HCT116 (cell line): Measurements from ENCODE around the gene MCAM. TPM values are rescaled to one million over a fixed set of nuclear protein-coding genes. Genes with fewer than 3 reads are reported as not detected.

Source experiments
- ATAC-seq: fragments of 200-7000 bp; cut with Tn5 transposase; 2 replicates; pipeline ENCODE4 v1.9.1; 2020; ENCODE audit warnings: mild to moderate bottlenecking, moderate library complexity
- BruUV-seq: library from RNA; stranded (reverse); fragments of 400-500 nt; replicated peaks from 2 replicates; lab custom pipeline; 2021; lab: Mats Ljungman, UMichigan
- CTCF ChIA-PET: fragments of 300-600 bp; sonication (Branson Sonifier 250); formaldehyde crosslinking; loops from one replicate; lab custom pipeline; 2021; ENCODE audit warnings: antibody characterized with exemption; lab: Charles Lee
- POLR2A ChIA-PET: fragments of 300-600, 350-600 bp; sonication (Branson Sonifier 250); formaldehyde crosslinking; loops from one replicate; lab custom pipeline; 2021; ENCODE audit warnings: antibody characterized with exemption; lab: Charles Lee
- RAD21 ChIA-PET, 2 experiments: fragments of 300-600 bp; sonication (Branson Sonifier 250); formaldehyde crosslinking; loops; one replicate each; lab custom pipeline; 2023; ENCODE audit warnings: low total read pairs in 2 of 2; ENCODE audit not compliant: uncharacterized antibody in 2 of 2, unreplicated experiment in 2 of 2, low non-redundant PET in 1 of 2; lab: Charles Lee
- DNase-seq: peaks from one replicate; pipeline ENCODE4 v3.0.0-alpha.2; 2010; ENCODE audit warnings: low read depth, low spot score
- H2AFZ ChIP-seq: fragments of 200-600 bp; shearing (Covaris generic), sonication (generic); 2 replicates; pipeline ENCODE4 v1.6.1; 2017; ENCODE audit warnings: low read depth, mixed run types, mixed read lengths, antibody characterized with exemption, low read length; ENCODE audit not compliant: poor library complexity, severe bottlenecking
- H3K27ac ChIP-seq: 2 replicates; pipeline ENCODE4 v1.5.1; 2012; ENCODE audit warnings: low read depth, low read length
- H3K27me3 ChIP-seq: fragments of 200-600 bp; sonication (generic); 2 replicates; pipeline ENCODE4 v1.6.1; 2016; ENCODE audit warnings: mixed run types, low read length, mixed read lengths; ENCODE audit not compliant: insufficient read depth
- H3K36me3 ChIP-seq, 2 experiments: fragments of 200-500 bp in 1 of 2; fragments of 200-600 bp in 1 of 2; sonication (Bioruptor generic) in 1 of 2; sonication (generic) in 1 of 2; 2 replicates each; pipeline versions ENCODE4 v1.5.1 to v1.6.1; 2014 to 2016; ENCODE audit warnings: low read length in 2 of 2, inconsistent platforms in 1 of 2, mixed read lengths in 1 of 2, mixed run types in 1 of 2; ENCODE audit not compliant: insufficient read depth in 2 of 2, control insufficient read depth in 1 of 2
- H3K4me1 ChIP-seq, 2 experiments: fragments of 200-600 bp in 1 of 2; sonication (generic) in 1 of 2; 2 replicates each; pipeline versions ENCODE4 v1.5.1 to v1.6.1; 2012 to 2017; ENCODE audit warnings: low read length in 2 of 2, inconsistent platforms in 1 of 2, mild to moderate bottlenecking in 1 of 2, mixed read lengths in 1 of 2, mixed run types in 1 of 2, moderate library complexity in 1 of 2; ENCODE audit not compliant: insufficient read depth in 2 of 2, control insufficient read depth in 1 of 2
- H3K4me2 ChIP-seq: fragments of 200-600 bp; sonication (generic); 2 replicates; pipeline ENCODE4 v1.6.1; 2017; ENCODE audit warnings: mixed run types, low read length, mixed read lengths
- H3K4me3 ChIP-seq, 2 experiments: fragments of 200-600 bp in 1 of 2; sonication (generic) in 1 of 2; replicated peaks in 1 of 2; 2 replicates each; pipeline ENCODE4 v1.5.1; 2011 to 2016; ENCODE audit warnings: low read length in 2 of 2, control low read depth in 1 of 2, low read depth in 1 of 2, mild to moderate bottlenecking in 1 of 2, mixed read lengths in 1 of 2, mixed run types in 1 of 2
- H3K79me2 ChIP-seq: fragments of 200-600 bp; sonication (generic); 2 replicates; pipeline ENCODE4 v1.6.1; 2017; ENCODE audit warnings: mild to moderate bottlenecking, mixed run types, low read length, moderate library complexity, mixed read lengths; ENCODE audit not compliant: insufficient read depth
- H3K9ac ChIP-seq: fragments of 200-600 bp; sonication (generic); 2 replicates; pipeline ENCODE4 v1.6.1; 2016; ENCODE audit warnings: low read length, mixed read lengths
- H3K9me2 ChIP-seq: fragments of 200-600 bp; sonication (generic), shearing (Covaris generic); 2 replicates; pipeline ENCODE4 v1.6.1; 2017; ENCODE audit warnings: mixed run types, mild to moderate bottlenecking, moderate library complexity; ENCODE audit not compliant: insufficient read depth
- H3K9me3 ChIP-seq, 2 experiments: fragments of 200-500 bp in 1 of 2; fragments of 200-600 bp in 1 of 2; sonication (Bioruptor generic) in 1 of 2; sonication (generic) in 1 of 2; 2 replicates each; pipeline ENCODE4 v1.6.1; 2014 to 2017; ENCODE audit warnings: low read length in 2 of 2, mixed read lengths in 2 of 2, inconsistent platforms in 1 of 2, low read depth in 1 of 2, mild to moderate bottlenecking in 1 of 2, mixed run types in 1 of 2, moderate library complexity in 1 of 2; ENCODE audit not compliant: control insufficient read depth in 1 of 2, insufficient read depth in 1 of 2
- H4K20me1 ChIP-seq: fragments of 200-600 bp; sonication (generic), shearing (Covaris generic); 2 replicates; pipeline ENCODE4 v1.6.1; 2017; ENCODE audit warnings: mixed run types, mild to moderate bottlenecking, moderate library complexity; ENCODE audit not compliant: insufficient read depth
- ATF3 ChIP-seq: IDR thresholded peaks from 2 replicates; pipeline ENCODE4 v1.6.1; 2012
- ELF1 ChIP-seq: IDR thresholded peaks from 2 replicates; pipeline ENCODE4 v1.6.1; 2012; ENCODE audit warnings: low read depth, borderline replicate concordance
- EZH2phosphoT487 ChIP-seq: fragments of 200-600 bp; IDR thresholded peaks from 2 replicates; pipeline ENCODE4 v1.6.1; 2018; ENCODE audit warnings: antibody characterized with exemption, borderline replicate concordance
- FOSL1 ChIP-seq: IDR thresholded peaks from 2 replicates; pipeline ENCODE4 v1.6.1; 2012; ENCODE audit warnings: low read depth
- JUND ChIP-seq: IDR thresholded peaks from 2 replicates; pipeline ENCODE4 v1.6.1; 2012
- POLR2AphosphoS5 ChIP-seq: IDR thresholded peaks from 2 replicates; pipeline ENCODE4 v1.6.1; 2011; ENCODE audit warnings: mild to moderate bottlenecking, low read depth, low read length, moderate library complexity
- REST ChIP-seq: IDR thresholded peaks from 2 replicates; pipeline ENCODE4 v1.6.1; 2012; ENCODE audit warnings: low read depth
- SRF ChIP-seq: IDR thresholded peaks from 2 replicates; pipeline ENCODE4 v1.6.1; 2012; ENCODE audit warnings: low read depth
- ZBTB33 ChIP-seq: IDR thresholded peaks from 2 replicates; pipeline ENCODE4 v1.6.1; 2011; ENCODE audit warnings: mild to moderate bottlenecking, low read length, moderate library complexity; ENCODE audit not compliant: insufficient replicate concordance; ENCODE audit errors: extremely low read depth
- ZFX ChIP-seq: fragments of 450-650 bp; IDR thresholded peaks from 2 replicates; pipeline ENCODE4 v1.6.1; 2017
- intact Hi-C: fragments of 100-400 bp; cut with micrococcal nuclease; formaldehyde crosslinking; loops from 2 replicates; pipeline ENCODE4 v1.10.0; 2022
- total RNA-seq: library from RNA; stranded (reverse); gene quantifications from one replicate; pipeline ENCODE4 v1.2.1, GENCODE V29; 2021; ENCODE audit not compliant: unreplicated experiment

The MCAM gene
- total RNA-seq, 1 experiment from 2014 or later = 17.4 TPM

GRCh38 chr11:119357074-119357473 lies 40.1 kb upstream of the MCAM start:
- H3K9ac ChIP-seq = peak overlapping the region; percentile 86
- H3K79me2 ChIP-seq = no peaks in the 10 kb centered on the region
- H3K4me1 ChIP-seq = peaks cover 23 to 36% of the 10 kb centered on the region in 2 experiments
- ChIA-PET RAD21 (interaction anchor here (0.9 to 1.4 kb wide), 3 partner anchors 15 to 117 kb away, joined by 3 to 7 read pairs (median 4); no protein-coding TSS in a partner anchor), POLR2A (no interaction called here), CTCF (interaction anchor here (0.7 to 2.6 kb wide), 10 partner anchors 9 to 118 kb away, joined by 3 to 68 read pairs (median 8); partner anchors contain the start of genes MFRP and USP2)
- H3K9me3 ChIP-seq = no peaks in the 10 kb centered on the region
- no peak overlapping the region; the same call in 1 of the 2 replicates for H3K27ac ChIP-seq
- intact Hi-C loops = no loop called here
- H4K20me1 ChIP-seq = no peaks in the 10 kb centered on the region
- H3K36me3 ChIP-seq = peaks cover 0 to 6% of the 10 kb centered on the region in 2 experiments; a peak in 1 of 4 replicates
- no peak overlapping the region for H2AFZ ChIP-seq
- ATAC-seq (peak; percentile 7; the same call in 1 of the 2 replicates), DNase-seq (no peak)
- no peaks in the 10 kb centered on the region for H3K27me3 ChIP-seq
- no TSS peak for BruUV-seq
- no peaks in the 10 kb centered on the region for H3K9me2 ChIP-seq
- TF ChIP-seq REST (no peak), FOSL1 (no peak), ZFX (no peak), JUND (no peak), POLR2AphosphoS5 (no peak), SRF (no peak), ELF1 (no peak), ATF3 (no peak), EZH2phosphoT487 (no peak), ZBTB33 (no peak)
- peak overlapping the region; percentile 97 for H3K4me2 ChIP-seq
- peak overlapping the region; percentile 62 to 66 for H3K4me3 ChIP-seq
